T-helper 17 cell (primary cell): ENCODE data around the gene ZBED4. TPM values are rescaled to one million over a fixed set of nuclear protein-coding genes. Genes with fewer than 3 reads are reported as not detected.

Experiments used
- ATAC-seq: fragments of 150-1000 bp; cut with Tn5 transposase; 2 replicates; pipeline ENCODE4 v1.10.0; 2021; ENCODE audit warnings: mild to moderate bottlenecking, moderate library complexity
- DNase-seq, 3 donors: peaks; one replicate each; pipeline versions ENCODE4 v3.0.0 to v3.0.0-alpha.2; 2020 to 2021
- H3K9me3 ChIP-seq: one replicate; pipeline ENCODE4 v1.7.0; 2013; ENCODE audit warnings: low read length, mild to moderate bottlenecking; ENCODE audit not compliant: control insufficient read depth, poor library complexity, severe bottlenecking
- H3K27ac Mint-ChIP-seq: one replicate; pipeline ENCODE4 v1.8.0; 2022; ENCODE audit warnings: mild to moderate bottlenecking, moderate library complexity, mixed read lengths
- H3K27me3 Mint-ChIP-seq: one replicate; pipeline ENCODE4 v1.8.0; 2022; ENCODE audit warnings: mixed read lengths
- H3K36me3 Mint-ChIP-seq: one replicate; pipeline ENCODE4 v1.8.0; 2022; ENCODE audit warnings: low read depth, mixed read lengths
- H3K4me1 Mint-ChIP-seq: one replicate; pipeline ENCODE4 v1.8.0; 2022; ENCODE audit warnings: mild to moderate bottlenecking, mixed read lengths
- H3K4me3 Mint-ChIP-seq: one replicate; pipeline ENCODE4 v1.8.0; 2022; ENCODE audit warnings: mild to moderate bottlenecking, moderate library complexity, mixed read lengths
- total RNA-seq, 4 donors: library from RNA in 2 of 4; stranded (reverse) in 2 of 4; gene quantifications; one replicate each; pipeline ENCODE4 v1.2.3 and lab custom pipeline; 2022 to 2026

Gene ZBED4
- total RNA-seq, 2 donors from 2014 or later, result 15.4 to 20.4 TPM

DNA sequence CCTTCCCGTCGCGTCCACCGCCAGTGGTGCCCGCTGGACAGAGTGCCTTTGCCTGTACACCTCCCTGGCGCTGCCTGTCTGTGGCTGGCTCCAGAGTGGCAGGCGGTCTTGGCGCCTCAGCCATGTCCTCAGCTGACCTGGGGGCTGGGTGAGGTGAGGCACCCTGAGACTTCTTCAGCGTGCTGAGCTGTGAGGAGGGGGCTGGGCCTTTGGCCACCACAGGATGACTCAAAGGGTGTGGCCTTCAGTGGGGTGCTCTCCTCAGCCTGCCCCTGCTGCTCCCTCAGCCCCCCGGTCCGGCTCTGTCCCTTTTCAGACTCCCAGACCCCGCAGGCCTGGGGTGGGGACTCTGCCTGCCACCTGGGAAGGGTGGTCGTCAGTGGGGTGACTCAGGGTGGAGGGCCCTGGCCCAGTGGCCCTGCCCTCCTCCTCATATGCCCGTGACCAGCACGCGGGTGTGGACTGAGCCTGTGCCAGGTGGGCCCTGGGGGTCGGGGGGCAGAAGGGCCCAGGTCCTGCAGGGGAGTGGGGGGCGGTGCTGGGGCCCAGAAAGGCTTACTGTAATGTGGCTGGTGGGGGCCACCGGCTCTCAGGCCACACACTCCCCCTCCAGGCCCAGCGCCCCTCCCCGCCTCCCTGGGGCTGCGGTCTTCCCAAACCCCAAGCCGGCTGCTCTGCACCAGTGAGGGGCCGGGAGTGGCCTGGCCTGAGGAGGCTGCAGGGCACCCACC is 80.7 kb downstream of the ZBED4 start:
- H3K27me3 Mint-ChIP-seq, result no peaks in the 10 kb centered on the region
- peak in 1 of 3 donors; percentile 33 for DNase-seq
- peak overlapping the region; percentile 67 for H3K4me3 Mint-ChIP-seq
- peaks cover 19% of the 10 kb centered on the region for H3K4me1 Mint-ChIP-seq
- peak overlapping the region; percentile 86 for H3K27ac Mint-ChIP-seq
- no peaks in the 10 kb centered on the region for H3K9me3 ChIP-seq
- ATAC-seq, result no peak
- no peaks in the 10 kb centered on the region for H3K36me3 Mint-ChIP-seq

DNA sequence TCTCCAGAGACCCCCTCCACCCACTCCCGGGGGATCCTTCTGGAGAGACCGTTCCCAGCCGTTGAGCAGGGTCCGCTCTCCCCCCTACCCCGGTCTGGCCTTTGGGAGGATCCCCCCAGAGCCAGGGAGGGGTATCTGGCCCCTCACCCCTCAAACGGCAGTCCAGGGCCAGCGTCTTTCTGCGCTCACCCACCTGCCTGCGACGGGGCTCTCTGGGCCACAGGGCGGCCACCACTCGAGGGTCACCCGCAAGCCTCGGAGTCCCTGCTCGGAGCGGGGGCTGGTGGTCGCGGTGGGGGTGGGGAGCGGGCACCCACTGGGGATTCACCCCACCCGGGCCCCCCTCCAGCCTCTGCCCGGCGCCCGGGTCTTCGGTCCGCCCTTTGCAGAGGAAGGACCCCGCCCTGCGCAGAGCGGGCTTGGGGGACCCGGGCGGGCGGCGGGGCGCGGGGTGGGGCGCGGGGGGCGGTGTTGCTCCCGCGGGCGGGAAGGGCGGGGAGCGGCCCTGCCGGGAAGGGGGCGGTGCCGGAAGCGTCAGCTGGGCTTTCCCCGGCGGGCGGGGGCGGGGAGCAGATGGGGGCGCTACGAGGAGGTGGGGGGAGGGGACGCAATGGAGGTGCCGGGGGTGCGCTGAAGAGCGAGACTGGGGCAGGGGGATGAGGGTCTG is 81.4 kb downstream of the ZBED4 start:
- ATAC-seq, result peak; percentile 32
- no peak overlapping the region for H3K27ac Mint-ChIP-seq
- H3K4me3 Mint-ChIP-seq, result peak overlapping the region; percentile 71
- H3K27me3 Mint-ChIP-seq, result no peaks in the 10 kb centered on the region
- DNase-seq, result peak; percentile 85 to 89 (median 86)
- peaks cover 19% of the 10 kb centered on the region for H3K4me1 Mint-ChIP-seq
- H3K36me3 Mint-ChIP-seq, result no peaks in the 10 kb centered on the region
- H3K9me3 ChIP-seq, result no peaks in the 10 kb centered on the region

DNA sequence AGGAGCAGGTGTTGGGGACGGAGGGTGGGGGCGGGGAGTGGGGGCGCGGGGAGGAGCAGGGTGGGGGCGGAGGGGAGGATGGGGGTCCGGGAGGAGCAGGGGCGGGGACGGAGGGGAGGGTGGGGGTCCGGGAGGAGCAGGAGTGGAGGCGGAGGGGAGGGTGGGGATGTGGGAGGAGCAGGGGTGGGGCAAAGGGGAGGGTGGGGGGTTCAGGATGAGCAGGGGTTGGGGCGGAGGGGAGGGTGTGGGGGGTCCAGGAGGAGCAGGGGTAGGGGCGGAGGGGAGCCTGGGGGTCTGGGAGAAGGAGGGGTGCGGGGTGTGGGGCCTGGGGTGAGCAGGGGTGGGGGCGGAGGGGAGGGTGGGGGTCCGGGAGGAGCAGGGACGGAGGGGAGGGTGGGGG is 81.9 kb downstream of the ZBED4 start:
- Mint-ChIP-seq H3K27me3 (no peaks in the 10 kb centered on the region), H3K4me1 (peaks cover 16% of the 10 kb centered on the region), H3K4me3 (peak overlapping the region; percentile 79), H3K27ac (no peak overlapping the region), H3K36me3 (no peaks in the 10 kb centered on the region)
- ATAC-seq (no peak), DNase-seq (peak in 1 of 3 donors; percentile 38)
- no peaks in the 10 kb centered on the region for H3K9me3 ChIP-seq

DNA sequence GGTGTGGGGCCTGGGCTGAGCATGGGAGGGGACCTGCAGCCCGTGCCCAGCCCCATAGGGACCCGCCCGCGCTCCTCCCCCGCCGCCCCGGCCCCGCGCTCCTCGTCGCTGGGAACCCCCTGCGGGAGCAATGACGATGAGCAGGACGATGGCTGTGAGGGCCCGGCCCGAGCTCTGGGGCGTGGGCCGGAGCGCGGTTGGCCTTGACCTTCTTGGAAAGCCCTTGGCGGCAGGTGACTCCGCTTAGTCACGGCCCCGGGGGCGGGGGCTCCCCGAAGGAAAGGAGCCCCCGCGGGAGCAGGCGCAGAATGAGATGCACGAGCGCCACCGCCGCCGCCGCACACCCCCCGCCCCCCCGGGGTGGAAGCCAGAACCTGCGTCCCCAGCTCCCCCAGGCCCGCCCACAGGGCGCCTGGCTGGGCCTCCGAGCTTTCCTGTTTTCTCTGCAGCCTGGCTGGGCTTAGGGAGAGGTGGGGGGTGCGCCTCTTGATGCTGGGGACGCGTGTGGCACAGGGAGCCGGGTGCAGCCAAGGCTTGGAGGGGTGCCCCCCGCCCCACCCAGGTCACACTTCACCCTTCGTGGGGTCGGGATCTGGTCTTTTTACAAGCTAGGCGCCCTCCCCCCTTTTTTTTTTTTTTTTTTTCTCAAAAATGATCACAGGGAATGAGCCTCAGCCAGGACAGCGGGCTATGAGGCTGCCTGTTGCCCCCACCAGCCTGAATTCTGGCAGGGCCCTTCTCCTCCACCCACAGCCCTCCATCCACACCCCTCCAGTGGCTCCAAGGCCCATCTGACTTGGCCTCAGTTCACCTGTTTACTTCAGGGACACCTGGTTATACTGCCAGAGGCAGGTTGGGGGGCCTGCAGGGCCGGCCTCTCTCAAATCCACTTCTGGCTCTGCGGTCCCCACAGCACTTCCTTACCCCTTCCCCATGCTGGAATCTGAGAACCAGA is 82.7 kb downstream of the ZBED4 start:
- Mint-ChIP-seq H3K4me3 (peak overlapping the region; percentile 79), H3K4me1 (peaks cover 13% of the 10 kb centered on the region), H3K27ac (peak overlapping the region; percentile 82), H3K27me3 (no peaks in the 10 kb centered on the region), H3K36me3 (no peaks in the 10 kb centered on the region)
- ATAC-seq (peak; percentile 85), DNase-seq (peak; percentile 90 to 94 (median 94))
- no peaks in the 10 kb centered on the region for H3K9me3 ChIP-seq

DNA sequence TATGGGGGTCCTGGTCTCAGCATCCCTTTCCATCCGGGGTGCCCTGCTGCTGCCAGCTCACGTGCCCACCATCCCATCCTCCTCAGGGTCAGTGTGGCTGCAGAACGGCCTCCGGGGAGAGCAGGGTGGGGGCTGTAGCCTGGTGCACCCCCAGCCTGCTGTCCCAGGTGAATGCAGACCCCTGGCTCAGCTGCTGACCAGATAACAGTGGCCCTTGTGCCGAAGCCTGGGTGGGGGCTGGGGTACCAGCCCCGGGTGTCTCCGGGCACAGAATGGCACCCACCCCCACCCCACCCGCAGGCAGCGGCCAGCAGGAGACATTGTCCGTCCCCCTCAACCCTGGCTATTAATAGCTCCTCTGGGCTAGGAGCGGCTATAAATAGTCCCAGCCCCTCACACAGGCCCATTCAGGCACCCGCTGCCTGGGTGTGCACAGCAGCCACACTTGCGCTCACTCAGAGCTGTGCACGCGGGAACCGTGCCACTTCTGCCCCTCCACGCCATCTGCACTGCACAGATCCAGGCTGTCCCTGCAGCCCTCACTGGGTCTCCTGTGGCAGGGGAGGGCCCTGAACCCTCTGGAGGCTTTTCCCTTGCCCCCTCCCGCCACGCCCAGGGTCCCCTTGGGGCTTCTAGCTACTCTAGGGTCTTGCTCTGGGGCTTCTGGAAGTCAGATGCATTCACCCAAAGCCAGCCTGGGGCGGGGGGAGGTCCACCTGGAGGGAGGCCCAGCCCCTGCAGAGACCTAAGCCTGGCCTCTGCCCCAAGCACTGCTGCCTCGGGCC is 83.5 kb downstream of the ZBED4 start:
- no peak for ATAC-seq
- Mint-ChIP-seq H3K27me3 (no peaks in the 10 kb centered on the region), H3K4me3 (peak overlapping the region; percentile 79), H3K27ac (peak overlapping the region; percentile 82), H3K4me1 (peaks cover 12% of the 10 kb centered on the region), H3K36me3 (no peaks in the 10 kb centered on the region)
- no peaks in the 10 kb centered on the region for H3K9me3 ChIP-seq
- no peak for DNase-seq

DNA sequence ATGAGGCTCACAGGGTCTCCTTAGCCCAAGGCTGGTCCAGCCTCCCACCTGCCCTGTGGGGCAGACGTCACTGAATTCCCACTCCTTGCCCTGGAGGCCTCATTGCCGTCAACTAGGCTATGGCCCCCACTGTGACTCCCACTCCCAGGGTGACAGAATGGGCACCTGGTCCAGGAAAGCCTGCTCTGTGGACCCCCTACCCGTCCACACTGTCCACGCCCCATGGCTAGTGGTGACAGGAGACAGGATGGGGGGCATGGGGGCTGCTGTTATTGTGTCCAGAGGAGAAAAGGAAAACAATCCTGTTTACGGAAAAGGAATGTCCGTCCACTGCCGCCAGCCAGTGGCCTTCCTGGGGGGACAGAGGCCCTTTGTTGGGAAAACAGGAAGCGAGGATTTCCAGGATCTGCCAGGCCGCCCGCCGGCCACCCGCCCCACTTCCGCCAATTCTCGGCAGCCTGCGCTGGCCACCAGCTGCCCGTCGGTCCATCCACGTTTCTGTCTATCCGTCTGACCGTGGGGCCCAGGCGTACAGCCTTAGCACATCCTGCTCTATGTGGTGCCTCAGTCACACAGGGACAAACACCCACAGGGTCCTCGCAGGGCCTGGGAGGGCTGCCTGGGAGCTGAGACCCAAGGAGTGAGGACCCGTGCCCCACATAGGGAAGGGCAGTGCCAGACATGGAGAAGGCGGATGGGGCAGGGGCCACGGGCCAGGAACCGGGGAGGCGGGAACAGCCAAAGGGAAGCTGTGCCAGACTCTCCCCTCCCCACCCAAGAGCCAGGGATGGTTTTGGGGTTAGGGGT is 84.3 kb downstream of the ZBED4 start:
- Mint-ChIP-seq H3K27me3 (no peaks in the 10 kb centered on the region), H3K4me1 (peaks cover 11% of the 10 kb centered on the region), H3K27ac (peak overlapping the region; percentile 82), H3K4me3 (no peak overlapping the region), H3K36me3 (no peaks in the 10 kb centered on the region)
- ATAC-seq, result no peak
- DNase-seq, result no peak
- H3K9me3 ChIP-seq, result no peaks in the 10 kb centered on the region

DNA sequence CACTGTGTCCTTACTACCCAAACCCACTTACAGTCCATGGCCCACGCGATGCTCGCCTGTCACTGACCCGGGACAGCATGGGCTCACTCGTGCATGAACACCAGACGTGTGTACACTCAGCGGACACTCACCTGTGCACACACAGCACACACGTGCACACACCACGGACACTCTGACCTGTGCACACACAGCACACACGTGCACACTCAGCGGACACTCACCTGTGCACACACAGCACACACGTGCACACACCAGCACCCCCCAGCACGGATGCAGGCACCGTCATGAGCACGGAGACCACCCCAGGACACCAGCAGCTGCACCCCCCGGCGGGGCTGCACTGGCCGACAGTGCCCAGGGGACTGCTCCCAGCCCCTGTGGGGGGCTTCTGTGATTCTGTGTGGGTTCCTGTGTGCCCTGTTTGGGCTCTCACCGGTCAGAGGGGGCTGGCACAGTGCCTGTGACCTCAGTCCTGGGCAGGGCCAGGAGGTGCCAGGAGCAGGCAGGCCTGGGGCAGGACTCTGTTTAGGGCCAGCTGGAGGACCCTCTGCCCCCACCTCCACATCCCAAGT is 85.0 kb downstream of the ZBED4 start:
- H3K27ac Mint-ChIP-seq, result peak overlapping the region; percentile 82
- peaks cover 7% of the 10 kb centered on the region for H3K4me1 Mint-ChIP-seq
- DNase-seq, result no peak
- no peak for ATAC-seq
- no peak overlapping the region for H3K4me3 Mint-ChIP-seq
- H3K27me3 Mint-ChIP-seq, result no peaks in the 10 kb centered on the region
- no peaks in the 10 kb centered on the region for H3K9me3 ChIP-seq
- no peaks in the 10 kb centered on the region for H3K36me3 Mint-ChIP-seq

Other genes with a start within 250 kb of the ZBED4 start
- 100 to 1,000 TPM; 127 to 153 TPM for gene BRD1, start 26.0 kb upstream of the ZBED4 start, total RNA-seq
- gene ALG12, start 64.6 kb downstream of the ZBED4 start, total RNA-seq, result 10 to 100 TPM; 13.7 to 15.4 TPM
- gene CRELD2, start 64.8 kb downstream of the ZBED4 start, total RNA-seq, result 10 to 100 TPM; 28.1 to 36.7 TPM
- gene PIM3, start 106.9 kb downstream of the ZBED4 start, total RNA-seq, result 100 to 1,000 TPM; 227 to 241 TPM
- not detected for gene IL17REL, start 158.9 kb downstream of the ZBED4 start, total RNA-seq
- gene TTLL8, start 204.5 kb downstream of the ZBED4 start, total RNA-seq, result not detected
- gene MLC1, start 231.6 kb downstream of the ZBED4 start, total RNA-seq, result 1 to 10 TPM in 1 of 2 donors, under 1 TPM in 1; 0.62 to 1.3 TPM
- gene MOV10L1, start 236.2 kb downstream of the ZBED4 start, total RNA-seq, result not detected